Spleen (tissue), 11 donors: ENCODE measurements around the gene GABARAPL1. TPM values are rescaled to one million over a fixed set of nuclear protein-coding genes. Genes with fewer than 3 reads are reported as not detected.

Experiments
- DNase-seq: peaks from one replicate; pipeline ENCODE4 v3.0.0-alpha.2; 2020
- H3K27ac ChIP-seq, 8 donors: fragments of 200-600 bp; sonication (generic) in 7 of 8; 1 replicate in 4 of 8; 2 replicates in 4 of 8; pipeline versions ENCODE4 v1.5.0 to v1.8.0; 2016 to 2021; ENCODE audit warnings: inconsistent platforms in 4 of 8, mild to moderate bottlenecking in 4 of 8, moderate library complexity in 1 of 8
- H3K27me3 ChIP-seq, 7 donors: fragments of 200-600 bp; sonication (generic) in 6 of 7; replicated peaks in 1 of 7; 1 replicate in 4 of 7; 2 replicates in 3 of 7; pipeline versions ENCODE4 v1.5.0 to v1.8.0; 2016 to 2021; ENCODE audit warnings: inconsistent platforms in 3 of 7, mild to moderate bottlenecking in 1 of 7
- H3K36me3 ChIP-seq, 6 donors: fragments of 200-600 bp; sonication (generic) in 5 of 6; 1 replicate in 4 of 6; 2 replicates in 2 of 6; pipeline versions ENCODE4 v1.5.0 to v1.8.0; 2016 to 2021; ENCODE audit warnings: inconsistent platforms in 2 of 6
- H3K4me1 ChIP-seq, 6 donors: fragments of 200-600 bp; sonication (generic) in 5 of 6; 1 replicate in 3 of 6; 2 replicates in 3 of 6; pipeline versions ENCODE4 v1.5.0 to v1.8.0; 2016 to 2021; ENCODE audit warnings: inconsistent platforms in 3 of 6
- H3K4me3 ChIP-seq, 8 donors: fragments of 200-600 bp; sonication (generic) in 7 of 8; 1 replicate in 4 of 8; 2 replicates in 4 of 8; pipeline versions ENCODE4 v1.5.0 to v1.8.0; 2016 to 2021; ENCODE audit warnings: inconsistent platforms in 4 of 8, mild to moderate bottlenecking in 4 of 8, moderate library complexity in 2 of 8
- H3K9me3 ChIP-seq, 8 donors: fragments of 200-600 bp; sonication (generic) in 7 of 8; 1 replicate in 4 of 8; 2 replicates in 4 of 8; pipeline versions ENCODE4 v1.5.0 to v1.8.0; 2016 to 2021; ENCODE audit warnings: inconsistent platforms in 4 of 8
- CTCF ChIP-seq, 11 experiments: fragments of 200-600 bp in 7 of 11; fragments of 450-650 bp in 4 of 11; sonication (generic) in 4 of 11; IDR thresholded peaks in 8 of 11; conservative IDR thresholded peaks in 3 of 11; 1 replicate in 7 of 11; 2 replicates in 4 of 11; pipeline versions ENCODE4 v1.4.0 to v1.8.0; 2016 to 2021; ENCODE audit warnings: antibody characterized with exemption in 11 of 11, inconsistent platforms in 4 of 11, mild to moderate bottlenecking in 1 of 11
- POLR2A ChIP-seq, 3 donors: fragments of 450-650 bp; IDR thresholded peaks; one replicate each; pipeline ENCODE4 v1.5.1; 2017; ENCODE audit warnings: antibody characterized with exemption in 3 of 3, mild to moderate bottlenecking in 1 of 3
- POLR2AphosphoS5 ChIP-seq, 3 donors: sonication (generic); formaldehyde crosslinking; IDR thresholded peaks; one replicate each; pipeline ENCODE4 v1.5.1; 2017; ENCODE audit warnings: antibody characterized with exemption in 3 of 3
- WGBS, 5 donors: extraction: QIAGEN DNeasy Blood & Tissue Kit in 3 of 5; methylation state at CpG; one replicate each; pipeline versions ENCODE4 v1.1.5 to v1.1.7; 2013 to 2018; 5-methylcytosine and 5-hydroxymethylcytosine counted together
- intact Hi-C: fragments of 100-400 bp; cut with DNase I; formaldehyde crosslinking; loops from one replicate; pipeline ENCODE4 v1.15.0; 2023; ENCODE audit warnings: low total_unique reads
- polyA plus RNA-seq, 3 donors: library from polyadenylated mRNA; stranded (reverse); fragments of 200-250 nt; gene quantifications; one replicate each; pipeline ENCODE4 v1.2.1, GENCODE V29; 2013
- total RNA-seq, 7 donors: library from RNA; depleted of rRNA in 3 of 7; stranded (reverse); fragments of >200 nt in 3 of 7; fragmentation: NEBNext Ultra II Directional in 4 of 7; extraction: Animal tissue kit (Norgen Biotek cat#: 25700) in 4 of 7; gene quantifications; one replicate each; pipeline versions ENCODE4 v1.1.0 to v1.2.1, GENCODE V29; 2016 to 2021
- donor health status: healthy with polysubstance abuse.
- donor health status: DM: no; HTN: no; CAD: no; lungs with moderate emphysema.
- donor health status: DM: no; HTN: no; CAD: no.
- donor health status: Bipolar disorder and iron deficiency.
- donor health status: healthy.
- donor health status: DM: no; HTN: no; CAD: no.
- donor health status: DM: yes; HTN: yes; CAD: no.

The GABARAPL1 gene
- total and polyA plus RNA-seq, 10 donors = 10.0 to 79.7 (median 48.5) TPM

GRCh38 chr12:10241727-10242126, 29.1 kb downstream of the GABARAPL1 start:
- Histone ChIP-seq H3K27me3 (no peaks in the 10 kb centered on the region), H3K9me3 (no peaks in the 10 kb centered on the region), H3K4me1 (peaks cover 0 to 23% (median 6%) of the 10 kb centered on the region in 6 donors), H3K27ac (peak overlapping the region in 1 of 8 donors; percentile 68), H3K36me3 (no peaks in the 10 kb centered on the region), H3K4me3 (no peak overlapping the region)
- 46 to 70% (median 56%) methylated on average over 2 of the region's 2 CpGs for WGBS, 5 donors
- intact Hi-C loops = no loop called here
- DNase-seq = no peak
- TF ChIP-seq POLR2A (IDR thresholded peaks at IDR 0.05) (no peak), CTCF (IDR thresholded peaks at IDR 0.05 in 8 of 11, conservative IDR thresholded peaks at IDR 0.05 in 3 of 11) (no peak), POLR2AphosphoS5 (IDR thresholded peaks at IDR 0.05) (no peak)

- TF ChIP-seq POLR2AphosphoS5 (IDR thresholded peaks at IDR 0.05) (no peak), CTCF (IDR thresholded peaks at IDR 0.05 in 8 of 11, conservative IDR thresholded peaks at IDR 0.05 in 3 of 11) (no peak), POLR2A (IDR thresholded peaks at IDR 0.05) (no peak)
- WGBS, 5 donors = 72 to 83% (median 74%) methylated on average over 1 of the region's 1 CpG
- no peak overlapping the region for H3K4me3 ChIP-seq
These were observed 29.9 kb downstream of the GABARAPL1 start for GRCh38 chr12:10242539-10242938.

GRCh38 chr12:10243818-10244520, 31.3 kb downstream of the GABARAPL1 start:
- Histone ChIP-seq H3K4me3 (peak overlapping the region in 2 of 8 donors; percentile 7 to 47), H3K27ac (peak overlapping the region in 5 of 8 donors; percentile 7 to 70 (median 63)), H3K36me3 (no peaks in the 10 kb centered on the region), H3K4me1 (peaks cover 0 to 22% (median 6%) of the 10 kb centered on the region in 6 donors), H3K27me3 (no peaks in the 10 kb centered on the region), H3K9me3 (no peaks in the 10 kb centered on the region)
- DNase-seq = no peak
- 27 to 52% (median 37%) methylated on average over 11 of the region's 11 CpGs for WGBS, 5 donors
- TF ChIP-seq POLR2A (IDR thresholded peaks at IDR 0.05) = no peak
- no peak for TF ChIP-seq CTCF (IDR thresholded peaks at IDR 0.05 in 8 of 11, conservative IDR thresholded peaks at IDR 0.05 in 3 of 11)
- TF ChIP-seq POLR2AphosphoS5 (IDR thresholded peaks at IDR 0.05) = no peak
- intact Hi-C loops = no loop called here

More at GRCh38 chr12:10242539-10242938, 29.9 kb downstream of the GABARAPL1 start:
- Histone ChIP-seq H3K27me3 (no peaks in the 10 kb centered on the region), H3K27ac (peak overlapping the region in 3 of 8 donors; percentile 63 to 70 (median 68)), H3K9me3 (no peaks in the 10 kb centered on the region), H3K4me1 (peaks cover 0 to 22% (median 6%) of the 10 kb centered on the region in 6 donors), H3K36me3 (no peaks in the 10 kb centered on the region)
- DNase-seq = no peak
- intact Hi-C loops = no loop called here

DNA sequence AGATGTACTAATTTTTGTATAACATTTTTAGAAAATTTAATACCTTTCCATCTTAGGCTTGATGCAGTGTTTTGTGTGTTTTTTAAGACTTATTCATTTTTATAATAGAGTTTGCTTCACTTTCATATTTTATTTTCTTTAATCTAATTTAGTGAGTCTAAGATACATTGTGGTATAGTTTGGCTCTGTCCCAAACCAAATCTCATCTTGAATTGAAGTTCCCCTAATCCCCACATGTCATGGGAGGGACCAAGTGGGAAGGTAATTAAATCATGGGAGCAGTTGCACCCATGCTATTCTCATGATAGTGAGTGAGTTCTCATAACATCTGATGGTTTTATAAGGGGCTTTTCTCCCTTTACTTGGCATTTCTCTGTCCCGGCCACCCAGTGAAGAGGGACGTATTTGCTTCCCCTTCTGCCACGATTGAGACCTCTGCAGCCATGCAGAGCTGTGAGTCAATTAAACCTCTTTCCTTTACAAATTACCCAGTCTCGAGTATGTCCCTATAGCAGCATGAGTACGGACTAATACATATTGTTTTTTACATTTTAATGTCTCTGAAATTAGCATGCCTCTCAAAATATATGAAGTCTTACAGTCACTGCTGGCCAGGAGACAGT, 34.9 kb downstream of the GABARAPL1 start:
- no peaks in the 10 kb centered on the region for H3K27me3 ChIP-seq
- intact Hi-C loops = no loop called here
- peaks cover 0 to 19% (median 6%) of the 10 kb centered on the region in 6 donors for H3K4me1 ChIP-seq
- H3K9me3 ChIP-seq = no peaks in the 10 kb centered on the region
- WGBS, 5 donors = 34 to 58% (median 54%) methylated on average over 4 to 5 of the region's 5 CpGs
- no peaks in the 10 kb centered on the region for H3K36me3 ChIP-seq
- peak overlapping the region in 1 of 8 donors; percentile 57 for H3K27ac ChIP-seq
- no peak for DNase-seq
- H3K4me3 ChIP-seq = no peak overlapping the region
- TF ChIP-seq CTCF (IDR thresholded peaks at IDR 0.05 in 8 of 11, conservative IDR thresholded peaks at IDR 0.05 in 3 of 11) (no peak), POLR2A (IDR thresholded peaks at IDR 0.05) (no peak), POLR2AphosphoS5 (IDR thresholded peaks at IDR 0.05) (no peak)
